B cell (primary cell): ENCODE data around the gene RRN3. TPM values are rescaled to one million over a fixed set of nuclear protein-coding genes. Genes with fewer than 3 reads are reported as not detected.
"Not testable (repeated sequence)": the region's sequence is repeated elsewhere in the genome, so short reads cannot be mapped to it uniquely, and the experiment has no call there.

ENCODE experiments used
- ATAC-seq: fragments of 200-7000 bp; cut with Tn5 transposase; one replicate; pipeline ENCODE4 v1.10.0; 2021; ENCODE audit warnings: low read depth, mild to moderate bottlenecking, moderate number of reproducible peaks, moderate library complexity
- CTCF ChIA-PET: fragments of 350-600 bp; sonication (Branson Sonifier 250); formaldehyde crosslinking; loops from one replicate; lab custom pipeline; 2021; ENCODE audit warnings: antibody characterized with exemption, inconsistent platforms; lab: Charles Lee
- POLR2A ChIA-PET: fragments of 350-600 bp; sonication (Branson Sonifier 250); formaldehyde crosslinking; loops from one replicate; lab custom pipeline; 2021; ENCODE audit warnings: antibody characterized with exemption; lab: Charles Lee
- DNase-seq: peaks from one replicate; pipeline ENCODE4 v3.0.0; 2013
- H2AFZ ChIP-seq: 2 replicates; pipeline ENCODE4 v1.6.1; 2012; ENCODE audit warnings: mild to moderate bottlenecking, low read depth, low read length; ENCODE audit not compliant: insufficient read depth, poor library complexity, severe bottlenecking
- H3K27ac ChIP-seq, 2 donors: 1 replicate in 1 of 2; 2 replicates in 1 of 2; pipeline ENCODE4 v1.5.1; 2012 to 2013; ENCODE audit warnings: low read length in 2 of 2, mild to moderate bottlenecking in 2 of 2, moderate library complexity in 1 of 2
- H3K27me3 ChIP-seq, 4 experiments: fragments of 200-600 bp in 1 of 4; sonication (generic) in 1 of 4; replicated peaks in 1 of 4; 1 replicate in 2 of 4; 2 replicates in 2 of 4; pipeline versions ENCODE4 v1.6.1 to v1.7.0; 2013 to 2016; ENCODE audit warnings: low read length in 3 of 4, mild to moderate bottlenecking in 2 of 4, mixed read lengths in 1 of 4, moderate library complexity in 1 of 4; ENCODE audit not compliant: insufficient read depth in 4 of 4, control insufficient read depth in 3 of 4; ENCODE audit errors: control extremely low read depth in 1 of 4
- H3K36me3 ChIP-seq, 2 experiments: replicated peaks in 1 of 2; 1 replicate in 1 of 2; 2 replicates in 1 of 2; pipeline versions ENCODE4 v1.6.1 to v1.7.1; 2013; ENCODE audit warnings: low read length in 1 of 2; ENCODE audit not compliant: insufficient read depth in 2 of 2, control insufficient read depth in 1 of 2; ENCODE audit errors: control extremely low read depth in 1 of 2, extremely low read depth in 1 of 2
- H3K4me1 ChIP-seq, 2 donors: fragments of 200-600 bp in 1 of 2; sonication (generic) in 1 of 2; 1 replicate in 1 of 2; 2 replicates in 1 of 2; pipeline versions ENCODE4 v1.5.1 to v1.6.1; 2013 to 2017; ENCODE audit warnings: low read length in 2 of 2; ENCODE audit not compliant: control insufficient read depth in 2 of 2, insufficient read depth in 2 of 2
- H3K4me2 ChIP-seq: replicated peaks from 2 replicates; pipeline ENCODE3; 2012; ENCODE audit warnings: mild to moderate bottlenecking, low read depth, low read length; ENCODE audit not compliant: poor library complexity, severe bottlenecking
- H3K4me3 ChIP-seq, 5 experiments: fragments of 200-600 bp in 1 of 5; sonication (generic) in 1 of 5; 1 replicate in 3 of 5; 2 replicates in 2 of 5; pipeline versions ENCODE4 v1.5.1 to v1.7.0; 2011 to 2016; ENCODE audit warnings: low read length in 4 of 5, mild to moderate bottlenecking in 4 of 5, low read depth in 2 of 5, control low read depth in 1 of 5, moderate library complexity in 1 of 5; ENCODE audit not compliant: insufficient read depth in 1 of 5; ENCODE audit errors: control extremely low read depth in 1 of 5, extremely low read depth in 1 of 5
- H3K79me2 ChIP-seq: fragments of 200-600 bp; sonication (generic); one replicate; pipeline ENCODE4 v1.6.0; 2016; ENCODE audit warnings: low read length; ENCODE audit not compliant: control insufficient read depth, insufficient read depth
- H3K9ac ChIP-seq: fragments of 200-600 bp; sonication (generic); 2 replicates; pipeline ENCODE4 v1.6.1; 2017; ENCODE audit warnings: mild to moderate bottlenecking, low read length, moderate library complexity
- H3K9me3 ChIP-seq, 3 donors: one replicate each; pipeline versions ENCODE4 v1.6.1 to v1.7.1; 2013; ENCODE audit warnings: low read length in 2 of 3; ENCODE audit not compliant: control insufficient read depth in 2 of 3, insufficient read depth in 1 of 3; ENCODE audit errors: control extremely low read depth in 1 of 3
- H4K20me1 ChIP-seq: 2 replicates; pipeline ENCODE4 v1.6.0; 2012; ENCODE audit warnings: mild to moderate bottlenecking, low read length; ENCODE audit not compliant: insufficient read depth, control insufficient read depth, poor library complexity, severe bottlenecking
- H3K27ac Mint-ChIP-seq: one replicate; pipeline ENCODE4 v1.8.0; 2021; ENCODE audit warnings: mixed read lengths
- H3K27me3 Mint-ChIP-seq: one replicate; pipeline ENCODE4 v1.8.0; 2021; ENCODE audit warnings: mixed read lengths
- H3K4me1 Mint-ChIP-seq: one replicate; pipeline ENCODE4 v1.8.0; 2021; ENCODE audit warnings: mixed read lengths
- H3K4me3 Mint-ChIP-seq: one replicate; pipeline ENCODE4 v1.8.0; 2021; ENCODE audit warnings: mixed read lengths
- H3K9me3 Mint-ChIP-seq: one replicate; pipeline ENCODE4 v1.8.0; 2022; ENCODE audit warnings: mixed read lengths; ENCODE audit not compliant: insufficient read depth
- WGBS: methylation state at CpG from one replicate; pipeline ENCODE4 v1.1.5; 2013; ENCODE audit warnings: missing lambda C conversion rate; ENCODE audit not compliant: insufficient coverage; 5-methylcytosine and 5-hydroxymethylcytosine counted together
- intact Hi-C: fragments of 100-400 bp; cut with micrococcal nuclease; formaldehyde crosslinking; loops from one replicate; pipeline ENCODE4 v1.10.0; 2022
- polyA plus RNA-seq: library from polyadenylated mRNA; depleted of rRNA; stranded (reverse); fragments of >200 nt; gene quantifications from 2 replicates; pipeline ENCODE4 v1.2.3, GENCODE V29; 2012
- total RNA-seq, 2 donors: library from RNA; stranded (reverse); fragments of 120-200 nt in 1 of 2; gene quantifications; 1 replicate in 1 of 2; 2 replicates in 1 of 2; pipeline versions ENCODE4 v1.2.3 to v1.2.4, GENCODE V29; 2013 to 2022

The RRN3 gene
- total and polyA plus RNA-seq, 2 donors (not counting 1 experiment from before 2014, with no cell fraction given), result 11.7 to 34.6 TPM

DNA sequence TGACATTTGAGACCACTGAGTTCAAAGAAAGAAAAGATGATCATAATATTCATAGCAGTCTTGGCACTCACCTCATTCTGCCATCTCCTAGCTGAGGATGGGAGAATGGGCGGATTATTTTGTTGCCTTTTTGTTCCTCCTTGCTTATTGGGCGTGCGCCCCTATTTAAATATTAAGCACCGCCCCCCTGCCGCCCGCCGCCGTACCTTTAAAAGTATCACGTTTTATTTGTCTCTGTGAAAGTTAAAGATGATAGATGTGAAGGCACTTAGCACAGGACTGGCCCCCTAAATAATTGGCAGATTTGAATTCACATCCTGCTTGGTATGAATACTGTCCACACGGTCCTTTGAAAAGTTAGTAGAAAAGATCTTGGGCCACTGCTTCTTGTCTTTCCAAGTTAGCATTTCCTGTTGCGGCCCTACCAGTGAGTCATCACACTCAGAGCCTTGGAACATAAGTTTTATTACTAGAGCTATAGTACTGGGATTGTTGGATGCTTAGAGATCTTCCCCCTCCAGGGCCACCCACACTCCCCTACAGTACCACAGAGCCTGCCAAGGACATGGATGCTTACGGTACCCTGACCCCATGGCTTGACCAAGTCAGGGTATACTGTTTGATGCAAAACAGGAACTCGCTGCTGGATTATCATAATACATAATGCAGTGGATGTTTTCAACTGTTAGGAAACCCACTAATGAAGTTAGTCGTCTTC, 68.7 kb downstream of the RRN3 start:
- intact Hi-C loops, H3K27ac ChIP-seq, H3K4me1 Mint-ChIP-seq, H3K9me3 Mint-ChIP-seq, H3K4me2 ChIP-seq, H3K9me3 ChIP-seq, POLR2A ChIA-PET, H3K27me3 Mint-ChIP-seq, H3K4me1 ChIP-seq, H3K79me2 ChIP-seq, H3K4me3 ChIP-seq, H3K9ac ChIP-seq, DNase-seq, H3K4me3 Mint-ChIP-seq, ATAC-seq, H2AFZ ChIP-seq, H3K27me3 ChIP-seq, CTCF ChIA-PET, H4K20me1 ChIP-seq: not testable (repeated sequence)
- WGBS, result 98% methylated on average over 6 of the region's 14 CpGs
- H3K36me3 ChIP-seq, result peaks cover 1 to 62% of the 10 kb centered on the region in 2 experiments
- H3K27ac Mint-ChIP-seq, result peak overlapping the region; percentile 34

DNA sequence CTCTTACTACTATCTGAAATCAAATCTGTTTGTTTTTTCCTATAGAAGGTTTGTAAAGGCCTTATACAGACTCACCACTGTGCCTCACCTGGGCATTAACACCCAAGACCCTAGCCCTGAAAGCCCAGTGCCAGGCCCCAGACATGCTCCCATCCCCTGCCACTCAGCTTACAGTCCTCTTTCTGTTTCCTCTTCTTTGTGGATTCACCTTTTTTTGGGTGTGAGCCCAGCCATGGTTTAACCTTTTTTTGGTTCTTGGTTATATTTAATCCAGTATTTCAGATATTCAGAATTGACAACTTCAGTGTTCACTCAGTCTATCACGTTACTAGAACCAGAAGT, 69.2 kb downstream of the RRN3 start:
- H3K36me3 ChIP-seq, result peaks cover 1 to 60% of the 10 kb centered on the region in 2 experiments
- H3K27ac Mint-ChIP-seq, H3K9me3 Mint-ChIP-seq, H3K4me1 Mint-ChIP-seq, H3K4me3 Mint-ChIP-seq, H3K27me3 ChIP-seq, H4K20me1 ChIP-seq, H3K4me3 ChIP-seq, H3K4me2 ChIP-seq, DNase-seq, H3K79me2 ChIP-seq, POLR2A ChIA-PET, H3K4me1 ChIP-seq, H3K9ac ChIP-seq, H3K27me3 Mint-ChIP-seq, H2AFZ ChIP-seq, ATAC-seq, H3K27ac ChIP-seq, CTCF ChIA-PET, H3K9me3 ChIP-seq: not testable (repeated sequence)
- no CpG with 5 or more reads among the region's 1 CpG for WGBS
- intact Hi-C loops, result loop anchor here (5.0 kb wide), 1 partner anchor 48 kb away; the partner anchor contains the start of gene PDXDC1

DNA sequence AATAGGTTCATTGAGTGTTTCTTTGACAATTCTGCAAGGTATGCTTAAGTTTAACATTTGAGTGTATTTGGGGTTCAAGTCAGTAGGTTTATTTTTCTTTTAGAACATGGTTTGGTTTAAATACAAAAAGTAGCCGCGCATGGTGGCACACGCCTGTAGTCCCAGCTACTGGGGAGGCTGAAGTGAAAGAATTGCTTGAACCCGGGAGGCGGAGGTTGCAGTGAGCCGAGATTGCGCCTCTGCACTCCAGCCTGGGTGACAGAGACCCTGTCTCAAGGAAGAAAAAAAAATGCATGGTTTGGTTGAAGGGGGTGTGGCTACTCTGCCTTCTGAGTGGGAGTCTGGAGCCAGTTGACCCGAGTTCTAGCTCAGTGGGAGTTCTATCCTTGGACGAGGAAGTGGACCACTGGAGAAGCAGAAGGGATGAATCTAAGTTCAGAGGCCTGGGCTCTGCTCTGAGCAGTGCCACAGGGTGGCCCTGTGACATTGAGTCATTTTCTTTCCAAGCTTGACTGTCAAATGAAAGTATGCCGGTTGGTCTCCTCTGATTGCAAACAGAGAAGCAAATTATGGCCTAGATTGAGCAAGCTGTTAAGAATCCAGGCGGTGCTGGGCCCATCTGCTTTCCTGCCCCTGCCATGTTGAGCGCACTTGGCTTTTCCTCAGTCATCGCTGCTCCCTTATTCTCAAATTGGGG, 70.5 kb downstream of the RRN3 start:
- H3K27me3 ChIP-seq, DNase-seq, ATAC-seq, H3K4me3 ChIP-seq, H3K79me2 ChIP-seq, H2AFZ ChIP-seq, CTCF ChIA-PET, H3K4me1 ChIP-seq, H4K20me1 ChIP-seq, H3K27me3 Mint-ChIP-seq, H3K4me3 Mint-ChIP-seq, H3K4me2 ChIP-seq, POLR2A ChIA-PET, H3K9ac ChIP-seq, H3K9me3 ChIP-seq, H3K27ac Mint-ChIP-seq, H3K4me1 Mint-ChIP-seq, H3K9me3 Mint-ChIP-seq, H3K27ac ChIP-seq: not testable (repeated sequence)
- WGBS, result 98% methylated on average over 11 of the region's 13 CpGs
- peaks cover 1 to 60% of the 10 kb centered on the region in 2 experiments for H3K36me3 ChIP-seq
- intact Hi-C loops, result loop anchor here (5.0 kb wide), 1 partner anchor 46 kb away; the partner anchor contains the start of gene PDXDC1
